ENCODE data around the gene MED15. TPM values are rescaled to one million over a fixed set of nuclear protein-coding genes. Genes with fewer than 3 reads are reported as not detected.
"Not testable (repeated sequence)": the region's sequence is repeated elsewhere in the genome, so short reads cannot be mapped to it uniquely, and the experiment has no call there.

The MED15 gene
- total RNA-seq, 1 donor from 2014 or later: 51.9 TPM

DNA sequence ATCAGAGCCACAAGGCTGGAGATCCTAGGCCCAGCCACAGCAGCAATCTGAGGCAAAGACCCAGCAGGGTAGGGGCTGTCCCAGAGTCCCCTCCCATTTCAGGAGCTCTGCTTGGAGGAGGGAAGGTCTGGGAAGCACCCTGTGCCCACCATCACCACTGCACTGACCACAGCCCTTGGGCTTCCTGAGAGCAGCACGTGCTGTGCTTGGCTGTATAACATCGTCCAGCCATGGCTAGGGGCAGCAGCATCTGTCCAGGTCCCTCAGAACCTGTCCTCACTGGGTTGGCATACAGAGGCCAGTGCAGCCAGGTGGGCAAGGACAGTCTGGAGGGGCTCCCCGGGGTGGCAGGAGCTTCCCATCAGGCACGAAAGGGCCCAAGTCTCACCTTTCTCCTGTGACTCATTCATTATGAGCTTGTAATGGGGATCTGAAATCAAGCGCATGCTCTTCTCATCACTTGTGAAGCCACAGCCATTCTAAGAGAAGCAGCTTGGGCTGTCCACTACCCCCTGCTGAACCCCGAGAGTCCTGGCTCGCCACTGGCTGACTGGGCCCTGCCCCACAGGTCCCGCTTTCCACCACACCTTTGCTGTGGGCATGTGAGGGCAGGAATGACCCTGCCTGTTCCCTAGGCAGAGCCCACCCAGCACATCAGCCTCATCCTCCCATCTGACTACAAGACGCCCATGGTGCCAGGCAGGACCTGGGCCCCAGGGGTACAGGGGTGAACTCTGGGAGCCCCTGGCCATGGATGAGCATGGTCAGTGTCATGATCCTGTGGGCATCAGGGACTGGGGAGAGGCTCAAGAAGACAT, 83.3 kb downstream of the MED15 start:
- no peak for DNase-seq (ENCODE audit: low read depth)
- H3K4me3 ChIP-seq (ENCODE audit: low read depth, low read length): no peak overlapping the region
- TF ChIP-seq, protein P1, sequence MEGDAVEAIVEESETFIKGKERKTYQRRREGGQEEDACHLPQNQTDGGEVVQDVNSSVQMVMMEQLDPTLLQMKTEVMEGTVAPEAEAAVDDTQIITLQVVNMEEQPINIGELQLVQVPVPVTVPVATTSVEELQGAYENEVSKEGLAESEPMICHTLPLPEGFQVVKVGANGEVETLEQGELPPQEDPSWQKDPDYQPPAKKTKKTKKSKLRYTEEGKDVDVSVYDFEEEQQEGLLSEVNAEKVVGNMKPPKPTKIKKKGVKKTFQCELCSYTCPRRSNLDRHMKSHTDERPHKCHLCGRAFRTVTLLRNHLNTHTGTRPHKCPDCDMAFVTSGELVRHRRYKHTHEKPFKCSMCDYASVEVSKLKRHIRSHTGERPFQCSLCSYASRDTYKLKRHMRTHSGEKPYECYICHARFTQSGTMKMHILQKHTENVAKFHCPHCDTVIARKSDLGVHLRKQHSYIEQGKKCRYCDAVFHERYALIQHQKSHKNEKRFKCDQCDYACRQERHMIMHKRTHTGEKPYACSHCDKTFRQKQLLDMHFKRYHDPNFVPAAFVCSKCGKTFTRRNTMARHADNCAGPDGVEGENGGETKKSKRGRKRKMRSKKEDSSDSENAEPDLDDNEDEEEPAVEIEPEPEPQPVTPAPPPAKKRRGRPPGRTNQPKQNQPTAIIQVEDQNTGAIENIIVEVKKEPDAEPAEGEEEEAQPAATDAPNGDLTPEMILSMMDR (conservative IDR thresholded peaks at IDR 0.05; ENCODE audit: low read depth, low read length): no peak

- no peak overlapping the region for H3K4me3 ChIP-seq (ENCODE audit: low read depth, low read length)
- no peak for DNase-seq (ENCODE audit: low read depth)
- TF ChIP-seq, protein P1 (conservative IDR thresholded peaks at IDR 0.05; ENCODE audit: low read depth, low read length): no peak
These were observed 83.9 kb downstream of the MED15 start for GRCh38 chr22:20591295-20591645.

DNA sequence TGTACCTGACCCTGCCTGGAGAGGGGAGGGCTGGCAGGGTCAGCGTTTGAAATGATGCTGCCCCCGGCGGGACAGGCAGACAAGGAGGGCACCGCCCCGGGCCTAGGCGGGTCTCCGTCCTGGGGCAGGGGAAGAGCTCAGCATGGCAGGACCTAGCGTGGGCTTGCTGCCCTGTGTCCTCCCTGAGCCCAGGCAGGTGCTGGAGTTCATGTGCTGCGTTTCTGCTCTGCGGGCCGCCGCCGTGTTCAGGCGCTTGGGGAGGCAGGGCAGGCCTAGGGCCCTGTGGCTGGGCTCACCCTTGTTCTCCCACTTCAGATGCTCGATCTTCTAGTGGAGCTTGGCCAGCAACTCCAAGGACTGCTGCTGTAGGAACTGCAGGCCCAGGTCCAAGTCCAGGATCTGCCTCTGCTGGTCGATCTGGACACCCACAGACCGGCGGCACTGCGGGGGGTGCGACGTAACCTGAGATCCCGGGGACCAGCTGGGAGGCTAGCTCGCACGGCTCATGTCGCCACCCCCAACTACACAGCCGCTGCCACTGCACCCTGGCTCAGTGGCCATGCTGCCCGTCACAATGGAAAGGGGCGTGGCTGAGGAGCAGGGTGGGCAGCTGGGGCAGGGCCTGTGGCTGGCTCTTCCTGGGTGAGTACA, 84.4 kb downstream of the MED15 start:
- no peak overlapping the region for H3K4me3 ChIP-seq (ENCODE audit: low read depth, low read length)
- TF ChIP-seq, protein P1 (conservative IDR thresholded peaks at IDR 0.05; ENCODE audit: low read depth, low read length): no peak
- no peak for DNase-seq (ENCODE audit: low read depth)

- H3K4me3 ChIP-seq (ENCODE audit: low read depth, low read length); DNase-seq (ENCODE audit: low read depth): not testable (repeated sequence)
These were observed 86.6 kb downstream of the MED15 start for GRCh38 chr22:20594038-20594437.

DNA sequence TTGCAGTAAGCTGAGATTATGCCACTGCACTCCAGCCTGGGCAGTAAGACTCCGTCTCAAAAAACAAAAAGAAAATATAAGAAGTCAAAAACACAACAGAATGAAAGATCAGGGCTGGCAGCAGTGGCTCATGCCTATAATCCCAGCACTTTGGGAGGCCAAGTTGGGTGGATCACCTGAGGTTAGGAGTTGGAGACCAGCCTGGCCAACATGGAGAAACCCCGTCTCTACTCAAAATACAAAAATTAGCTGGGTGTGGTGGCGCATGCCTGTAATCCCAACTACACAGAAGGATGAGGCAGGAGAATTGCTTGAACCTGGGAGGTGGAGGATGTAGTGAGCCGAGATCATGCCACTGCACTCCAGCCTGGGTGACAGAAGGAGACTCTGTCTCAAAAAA, 87.1 kb downstream of the MED15 start:
- not testable (repeated sequence) for H3K4me3 ChIP-seq (ENCODE audit: low read depth, low read length); DNase-seq (ENCODE audit: low read depth)

GRCh38 chr22:20595461-20595860, 88.1 kb downstream of the MED15 start:
- DNase-seq (ENCODE audit: low read depth): no peak
- no peak overlapping the region for H3K4me3 ChIP-seq (ENCODE audit: low read depth, low read length)
- TF ChIP-seq, protein P1 (conservative IDR thresholded peaks at IDR 0.05; ENCODE audit: low read depth, low read length): no peak

DNA sequence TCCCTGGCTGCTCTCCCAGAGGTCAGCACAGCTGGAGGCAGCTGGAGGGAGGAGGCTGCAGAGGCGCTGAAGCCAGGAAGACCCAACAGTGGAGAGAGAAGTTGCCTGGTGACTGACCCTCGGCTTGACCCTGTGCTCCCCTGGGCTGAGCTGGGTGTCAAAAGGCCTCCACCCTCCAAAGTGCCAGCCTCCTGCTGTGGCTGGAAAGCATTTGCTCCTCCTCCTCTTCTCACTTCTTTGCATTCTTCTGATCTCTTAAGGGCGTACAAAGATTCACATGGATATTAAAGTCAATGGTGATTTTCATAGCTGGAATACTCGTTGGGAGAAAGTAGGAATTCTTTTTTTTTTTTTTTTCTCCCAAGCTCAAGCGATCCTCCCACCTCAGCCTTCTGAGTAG, 91.7 kb downstream of the MED15 start:
- TF ChIP-seq, protein P1 (conservative IDR thresholded peaks at IDR 0.05; ENCODE audit: low read depth, low read length): no peak

DNA sequence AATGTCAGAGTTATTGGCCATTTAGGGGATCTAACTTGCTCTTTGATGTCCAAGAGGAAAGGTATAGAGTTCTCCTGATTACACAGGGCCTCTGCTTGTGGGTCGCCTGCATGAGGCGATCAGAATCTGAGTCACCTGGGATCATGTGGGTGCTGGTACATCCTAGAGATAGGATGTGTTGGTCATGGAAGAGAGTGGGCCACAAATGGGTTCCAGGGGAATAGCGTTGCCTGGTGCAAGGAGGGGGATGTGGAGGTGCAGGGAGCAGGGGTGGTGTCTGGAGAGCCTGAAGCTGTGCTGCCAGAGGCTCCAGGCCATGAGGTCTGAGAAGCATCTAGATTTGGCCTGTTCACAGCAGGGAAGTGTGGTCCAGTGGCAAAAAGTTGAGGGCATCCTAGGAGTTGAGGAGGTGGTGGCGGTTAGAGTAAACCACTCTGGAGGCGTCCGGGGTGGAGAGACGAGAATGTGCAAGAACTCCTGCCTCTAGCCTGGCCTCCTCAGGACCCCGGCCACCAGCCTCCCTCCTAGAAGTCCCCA, 92.8 kb downstream of the MED15 start:
- H3K4me3 ChIP-seq (ENCODE audit: low read depth, low read length): no peak overlapping the region
- DNase-seq (ENCODE audit: low read depth): no peak
- TF ChIP-seq, protein P1 (conservative IDR thresholded peaks at IDR 0.05; ENCODE audit: low read depth, low read length): no peak

More for the DNA sequence above, 91.7 kb downstream of the MED15 start:
- no peak overlapping the region for H3K4me3 ChIP-seq (ENCODE audit: low read depth, low read length)
- DNase-seq (ENCODE audit: low read depth): no peak
